Glutamatergic neuron (in vitro differentiated cells): ENCODE data around the gene PPP6C. TPM values are rescaled to one million over a fixed set of nuclear protein-coding genes. Genes with fewer than 3 reads are reported as not detected.
"Not testable (repeated sequence)": the region's sequence is repeated elsewhere in the genome, so short reads cannot be mapped to it uniquely, and the experiment has no call there.

Experiments
- DNase-seq: peaks from one replicate; pipeline ENCODE4 v3.0.0; 2022
- H3K27ac Mint-ChIP-seq: one replicate; pipeline ENCODE4 v1.8.0; 2020; ENCODE audit warnings: mild to moderate bottlenecking, mixed read lengths, inconsistent platforms; ENCODE audit not compliant: unreplicated experiment
- H3K27me3 Mint-ChIP-seq: one replicate; pipeline ENCODE4 v1.8.0; 2020; ENCODE audit warnings: mild to moderate bottlenecking, moderate library complexity, mixed read lengths, inconsistent platforms; ENCODE audit not compliant: unreplicated experiment
- H3K36me3 Mint-ChIP-seq: one replicate; pipeline ENCODE4 v1.8.0; 2020; ENCODE audit warnings: mild to moderate bottlenecking, mixed read lengths, inconsistent platforms; ENCODE audit not compliant: unreplicated experiment
- H3K4me1 Mint-ChIP-seq: one replicate; pipeline ENCODE4 v1.8.0; 2020; ENCODE audit warnings: mild to moderate bottlenecking, low read depth, mixed read lengths, inconsistent platforms; ENCODE audit not compliant: unreplicated experiment
- H3K4me3 Mint-ChIP-seq: one replicate; pipeline ENCODE4 v1.8.0; 2020; ENCODE audit warnings: mild to moderate bottlenecking, mixed read lengths, inconsistent platforms; ENCODE audit not compliant: unreplicated experiment
- H3K9me3 Mint-ChIP-seq: one replicate; pipeline ENCODE4 v1.8.0; 2020; ENCODE audit warnings: mild to moderate bottlenecking, moderate library complexity, mixed read lengths, inconsistent platforms; ENCODE audit not compliant: unreplicated experiment
- CTCF ChIP-seq: fragments of 200-600 bp; sonication (generic); IDR thresholded peaks from one replicate; pipeline ENCODE4 v1.5.0; 2021; ENCODE audit not compliant: partially characterized antibody, unreplicated experiment
- total RNA-seq: library from RNA; stranded (reverse); fragmentation: NEBNext Ultra II Directional; extraction: Animal tissue kit (Norgen Biotek cat#: 25700); gene quantifications from one replicate; pipeline ENCODE4 v1.2.1, GENCODE V29; 2021; ENCODE audit not compliant: unreplicated experiment

Gene PPP6C
- total RNA-seq, 1 donor from 2014 or later: 49.1 TPM

DNA sequence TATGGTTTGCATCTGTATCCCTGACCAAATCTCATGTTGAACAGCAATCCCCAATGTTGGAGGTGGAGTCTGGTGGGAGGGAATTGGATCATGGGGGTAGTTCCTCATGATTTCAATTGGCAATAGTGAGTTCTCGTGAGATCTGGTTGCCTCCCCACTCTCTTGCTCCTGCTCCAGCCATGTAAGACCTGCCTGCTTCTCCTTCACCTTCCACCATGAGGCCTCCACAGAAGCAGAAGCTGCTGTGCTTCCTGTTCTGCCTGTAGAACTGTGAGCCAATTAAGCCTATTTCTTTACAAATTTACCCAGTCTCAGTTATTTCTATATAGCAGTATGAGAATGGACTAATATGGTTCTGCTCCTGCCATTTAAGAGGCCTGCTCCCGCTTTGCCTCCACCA is 79.1 kb downstream of the PPP6C start:
- no peaks in the 10 kb centered on the region for H3K4me1 Mint-ChIP-seq
- TF ChIP-seq CTCF: no peak
- H3K36me3 Mint-ChIP-seq: peaks cover 14% of the 10 kb centered on the region
- DNase-seq: no peak
- no peak overlapping the region for H3K4me3 Mint-ChIP-seq
- no peak overlapping the region for H3K27ac Mint-ChIP-seq
- peaks cover 3% of the 10 kb centered on the region for H3K9me3 Mint-ChIP-seq
- H3K27me3 Mint-ChIP-seq: no peaks in the 10 kb centered on the region

DNA sequence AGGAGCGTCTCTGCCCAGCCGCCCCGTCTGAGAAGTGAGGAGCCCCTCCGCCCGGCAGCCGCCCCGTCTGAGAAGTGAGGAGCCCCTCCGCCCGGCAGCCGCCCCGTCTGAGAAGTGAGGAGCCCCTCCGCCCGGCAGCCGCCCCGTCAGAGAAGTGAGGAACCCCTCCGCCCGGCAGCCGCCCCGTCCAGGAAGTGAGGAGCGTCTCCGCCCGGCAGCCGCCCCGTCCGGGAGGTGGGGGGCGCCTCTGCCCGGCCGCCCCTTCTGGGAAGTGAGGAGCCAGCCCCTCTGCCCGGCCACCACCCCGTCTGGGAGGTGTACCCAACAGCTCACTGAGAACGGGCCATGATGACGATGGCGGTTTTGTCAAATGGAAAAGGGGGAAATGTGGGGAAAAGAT is 81.1 kb downstream of the PPP6C start:
- Mint-ChIP-seq H3K27ac (peak overlapping the region; percentile 59), H3K36me3 (peaks cover 14% of the 10 kb centered on the region)
- not testable (repeated sequence) for H3K9me3 Mint-ChIP-seq, H3K4me1 Mint-ChIP-seq, DNase-seq, H3K4me3 Mint-ChIP-seq, H3K27me3 Mint-ChIP-seq

GRCh38 chr9:125106285-125106893 is 83.2 kb downstream of the PPP6C start:
- Mint-ChIP-seq H3K4me1 (peaks cover 5% of the 10 kb centered on the region), H3K36me3 (no peaks in the 10 kb centered on the region)

DNA sequence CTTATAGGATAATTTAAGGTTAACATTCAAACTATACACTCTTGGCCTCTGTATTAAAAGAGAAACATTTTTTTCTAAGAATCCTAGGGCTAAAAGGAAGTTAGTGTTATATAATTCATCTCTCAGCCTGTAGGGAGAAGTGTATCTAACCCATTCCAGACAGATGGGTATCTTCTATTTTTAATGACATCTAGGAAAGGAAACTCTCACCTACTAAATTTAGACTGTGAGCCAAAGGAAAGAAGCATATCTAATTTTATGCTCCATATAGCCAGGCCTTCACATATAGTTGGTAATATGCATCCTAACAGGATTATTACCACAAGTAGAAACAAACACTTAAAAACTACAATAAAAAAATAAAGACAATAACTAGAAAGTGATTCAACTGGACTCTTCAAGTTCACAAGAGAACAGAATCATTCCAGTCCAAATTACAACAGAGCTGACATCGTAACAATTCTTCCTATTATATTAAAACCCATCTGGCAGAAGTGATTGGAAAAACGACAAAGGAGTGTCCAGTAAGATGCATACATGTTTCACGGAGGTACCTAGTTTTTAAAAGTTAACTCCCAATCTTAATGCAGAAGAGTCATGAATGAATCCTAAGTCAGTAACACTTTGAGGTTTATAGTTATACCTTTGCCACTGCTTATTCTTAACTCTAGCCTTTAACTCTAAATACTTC is 85.7 kb downstream of the PPP6C start:
- peaks cover 5% of the 10 kb centered on the region for H3K4me1 Mint-ChIP-seq
- no peaks in the 10 kb centered on the region for H3K27me3 Mint-ChIP-seq
- H3K4me3 Mint-ChIP-seq: no peak overlapping the region
- no peaks in the 10 kb centered on the region for H3K36me3 Mint-ChIP-seq
- no peak for TF ChIP-seq CTCF
- peaks cover 2% of the 10 kb centered on the region for H3K9me3 Mint-ChIP-seq
- H3K27ac Mint-ChIP-seq: no peak overlapping the region
- DNase-seq: no peak

More at GRCh38 chr9:125106285-125106893, 83.2 kb downstream of the PPP6C start:
- DNase-seq: no peak
- no peak for TF ChIP-seq CTCF
- Mint-ChIP-seq H3K4me3 (no peak overlapping the region), H3K27me3 (no peaks in the 10 kb centered on the region), H3K27ac (no peak overlapping the region), H3K9me3 (peaks cover 3% of the 10 kb centered on the region)

- Mint-ChIP-seq H3K27ac (no peak overlapping the region), H3K27me3 (no peaks in the 10 kb centered on the region), H3K4me1 (peaks cover 5% of the 10 kb centered on the region), H3K4me3 (peak overlapping the region; percentile 30), H3K9me3 (peaks cover 2% of the 10 kb centered on the region), H3K36me3 (no peaks in the 10 kb centered on the region)
- no peak for DNase-seq
- no peak for TF ChIP-seq CTCF
Measured at GRCh38 chr9:125103021-125103420, 86.6 kb downstream of the PPP6C start.
